GM12878 (cell line): ENCODE data around the gene TMOD3.

ENCODE experiments used
- CREB1 ChIP-seq: IDR thresholded peaks from 2 replicates; pipeline ENCODE4 v1.6.1; 2012; ENCODE audit warnings: low read depth, mild to moderate bottlenecking, inconsistent platforms
- JUND ChIP-seq: IDR thresholded peaks from 2 replicates; pipeline ENCODE4 v1.6.1; 2012; ENCODE audit warnings: low read depth, mild to moderate bottlenecking, low read length, improper control_type of control experiment, moderate library complexity
- RCOR1 ChIP-seq: conservative IDR thresholded peaks from 2 replicates; pipeline ENCODE4 v1.6.1; 2012; ENCODE audit warnings: low read depth, low read length, improper control_type of control experiment
- TF ChIP-seq, protein P1 (sequence below): IDR thresholded peaks from 2 replicates; pipeline ENCODE4 v1.6.1; 2011; ENCODE audit warnings: borderline replicate concordance, low read depth, mild to moderate bottlenecking, moderate library complexity, mixed read lengths, low read length; ENCODE audit not compliant: insufficient read depth; ENCODE audit errors: extremely low read length
- TF ChIP-seq, protein P2 (sequence below), 3 experiments: IDR thresholded peaks in 2 of 3; conservative IDR thresholded peaks in 1 of 3; 2 replicates each; pipeline ENCODE4 v1.5.1; 2011; ENCODE audit warnings: low read depth in 3 of 3, low read length in 3 of 3, mild to moderate bottlenecking in 3 of 3, control low read depth in 2 of 3, moderate library complexity in 2 of 3, inconsistent platforms in 1 of 3, mixed read lengths in 1 of 3; ENCODE audit not compliant: control insufficient read depth in 2 of 3, insufficient read depth in 1 of 3; ENCODE audit errors: extremely low read depth in 1 of 3
- TF ChIP-seq, protein P3 (sequence below): IDR thresholded peaks from 2 replicates; pipeline ENCODE4 v1.6.1; 2012; ENCODE audit warnings: low read depth, low read length, improper control_type of control experiment

DNA sequence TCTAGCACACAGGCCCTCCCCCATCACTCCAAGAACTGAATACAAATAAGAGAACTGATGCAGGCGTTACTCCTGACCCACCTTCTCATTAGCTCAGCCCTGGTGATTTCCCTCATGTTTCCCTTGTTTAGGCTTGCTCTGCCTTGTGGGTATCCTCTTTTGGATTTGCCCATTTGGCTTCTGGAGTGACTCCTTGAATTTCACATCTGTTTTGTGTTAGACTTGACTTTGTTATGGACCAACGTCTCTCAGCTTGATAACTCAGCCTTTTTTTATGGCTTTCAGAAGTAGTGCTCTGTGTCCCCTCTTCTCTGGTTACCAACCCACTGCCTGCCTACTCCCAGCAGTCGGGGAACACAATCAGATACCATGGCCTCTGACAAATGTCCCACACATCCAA, 11.3 kb upstream of the TMOD3 start:
- TF ChIP-seq, protein P1, sequence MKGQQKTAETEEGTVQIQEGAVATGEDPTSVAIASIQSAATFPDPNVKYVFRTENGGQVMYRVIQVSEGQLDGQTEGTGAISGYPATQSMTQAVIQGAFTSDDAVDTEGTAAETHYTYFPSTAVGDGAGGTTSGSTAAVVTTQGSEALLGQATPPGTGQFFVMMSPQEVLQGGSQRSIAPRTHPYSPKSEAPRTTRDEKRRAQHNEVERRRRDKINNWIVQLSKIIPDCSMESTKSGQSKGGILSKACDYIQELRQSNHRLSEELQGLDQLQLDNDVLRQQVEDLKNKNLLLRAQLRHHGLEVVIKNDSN, result no peak
- TF ChIP-seq, protein P2, sequence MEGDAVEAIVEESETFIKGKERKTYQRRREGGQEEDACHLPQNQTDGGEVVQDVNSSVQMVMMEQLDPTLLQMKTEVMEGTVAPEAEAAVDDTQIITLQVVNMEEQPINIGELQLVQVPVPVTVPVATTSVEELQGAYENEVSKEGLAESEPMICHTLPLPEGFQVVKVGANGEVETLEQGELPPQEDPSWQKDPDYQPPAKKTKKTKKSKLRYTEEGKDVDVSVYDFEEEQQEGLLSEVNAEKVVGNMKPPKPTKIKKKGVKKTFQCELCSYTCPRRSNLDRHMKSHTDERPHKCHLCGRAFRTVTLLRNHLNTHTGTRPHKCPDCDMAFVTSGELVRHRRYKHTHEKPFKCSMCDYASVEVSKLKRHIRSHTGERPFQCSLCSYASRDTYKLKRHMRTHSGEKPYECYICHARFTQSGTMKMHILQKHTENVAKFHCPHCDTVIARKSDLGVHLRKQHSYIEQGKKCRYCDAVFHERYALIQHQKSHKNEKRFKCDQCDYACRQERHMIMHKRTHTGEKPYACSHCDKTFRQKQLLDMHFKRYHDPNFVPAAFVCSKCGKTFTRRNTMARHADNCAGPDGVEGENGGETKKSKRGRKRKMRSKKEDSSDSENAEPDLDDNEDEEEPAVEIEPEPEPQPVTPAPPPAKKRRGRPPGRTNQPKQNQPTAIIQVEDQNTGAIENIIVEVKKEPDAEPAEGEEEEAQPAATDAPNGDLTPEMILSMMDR (IDR thresholded peaks at IDR 0.05 in 2 of 3, conservative IDR thresholded peaks at IDR 0.05 in 1 of 3; ENCODE audit: control insufficient read depth in 2 of 3, extremely low read depth in 1 of 3, insufficient read depth in 1 of 3, low read depth in 3 of 3, low read length in 3 of 3), result no peak
- TF ChIP-seq, protein P3, sequence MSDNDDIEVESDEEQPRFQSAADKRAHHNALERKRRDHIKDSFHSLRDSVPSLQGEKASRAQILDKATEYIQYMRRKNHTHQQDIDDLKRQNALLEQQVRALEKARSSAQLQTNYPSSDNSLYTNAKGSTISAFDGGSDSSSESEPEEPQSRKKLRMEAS, result no peak
- no peak for TF ChIP-seq CREB1
- TF ChIP-seq RCOR1, result no peak
- no peak for TF ChIP-seq JUND
